ENCODE data around the gene B4GALT6.
A peak's percentile ranks its signal among the peaks of the same experiment; 100 is the strongest.

GRCh38 chr18:31684279-31685096 is at the start of gene B4GALT6:
- TF ChIP-seq, protein P1, sequence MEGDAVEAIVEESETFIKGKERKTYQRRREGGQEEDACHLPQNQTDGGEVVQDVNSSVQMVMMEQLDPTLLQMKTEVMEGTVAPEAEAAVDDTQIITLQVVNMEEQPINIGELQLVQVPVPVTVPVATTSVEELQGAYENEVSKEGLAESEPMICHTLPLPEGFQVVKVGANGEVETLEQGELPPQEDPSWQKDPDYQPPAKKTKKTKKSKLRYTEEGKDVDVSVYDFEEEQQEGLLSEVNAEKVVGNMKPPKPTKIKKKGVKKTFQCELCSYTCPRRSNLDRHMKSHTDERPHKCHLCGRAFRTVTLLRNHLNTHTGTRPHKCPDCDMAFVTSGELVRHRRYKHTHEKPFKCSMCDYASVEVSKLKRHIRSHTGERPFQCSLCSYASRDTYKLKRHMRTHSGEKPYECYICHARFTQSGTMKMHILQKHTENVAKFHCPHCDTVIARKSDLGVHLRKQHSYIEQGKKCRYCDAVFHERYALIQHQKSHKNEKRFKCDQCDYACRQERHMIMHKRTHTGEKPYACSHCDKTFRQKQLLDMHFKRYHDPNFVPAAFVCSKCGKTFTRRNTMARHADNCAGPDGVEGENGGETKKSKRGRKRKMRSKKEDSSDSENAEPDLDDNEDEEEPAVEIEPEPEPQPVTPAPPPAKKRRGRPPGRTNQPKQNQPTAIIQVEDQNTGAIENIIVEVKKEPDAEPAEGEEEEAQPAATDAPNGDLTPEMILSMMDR (optimal IDR thresholded peaks at IDR 0.05 in 1 of 3, IDR thresholded peaks at IDR 0.05 in 1 of 3, conservative IDR thresholded peaks at IDR 0.05 in 1 of 3; ENCODE audit: extremely low read depth in 1 of 3, insufficient read depth in 2 of 3, low read length in 3 of 3): peak in 1 of 3 experiments; percentile 9
- no peak for TF ChIP-seq EZH2 (IDR thresholded peaks at IDR 0.05; ENCODE audit: low read length)

Measured in keratinocyte (primary cell).